Endothelial cell of umbilical vein (primary cell): ENCODE results near the gene FAM229A. TPM values are rescaled to one million over a fixed set of nuclear protein-coding genes. Genes with fewer than 3 reads are reported as not detected.

Experiments used
- BruUV-seq: library from RNA; stranded (reverse); fragments of 400-500 nt; replicated peaks from 2 replicates; lab custom pipeline; 2021; lab: Mats Ljungman, UMichigan
- CTCF ChIA-PET: fragments of 300-600, 350-600 bp; sonication (Branson Sonifier 250); formaldehyde crosslinking; loops from one replicate; lab custom pipeline; 2021; ENCODE audit warnings: antibody characterized with exemption, inconsistent platforms; lab: Charles Lee
- POLR2A ChIA-PET: fragments of 300-600, 350-600 bp; sonication (Branson Sonifier 250); formaldehyde crosslinking; loops from one replicate; lab custom pipeline; 2021; ENCODE audit warnings: antibody characterized with exemption, inconsistent platforms; lab: Charles Lee
- DNase-seq: peaks from one replicate; pipeline ENCODE4 v3.0.0-alpha.2; 2011; ENCODE audit warnings: low read depth, low spot score
- FAIRE-seq: peaks from 2 replicates; lab custom pipeline; 2011; peaks lifted over from hg19 to GRCh38; lab: Jason Lieb, UNC
- H2AFZ ChIP-seq: 2 replicates; pipeline ENCODE4 v1.6.0; 2012; ENCODE audit warnings: low read depth, low read length, control low read depth, inconsistent platforms
- H3K27ac ChIP-seq: 2 replicates; pipeline ENCODE4 v1.5.1; 2011; ENCODE audit warnings: low read depth, mild to moderate bottlenecking, control low read depth, low read length, moderate library complexity; ENCODE audit not compliant: insufficient read depth
- H3K27me3 ChIP-seq, 2 experiments: 2 replicates each; pipeline versions ENCODE4 v1.6.0 to v1.6.1; 2011; ENCODE audit warnings: low read length in 2 of 2, mixed read lengths in 1 of 2; ENCODE audit not compliant: control insufficient read depth in 2 of 2, insufficient read depth in 2 of 2
- H3K36me3 ChIP-seq, 2 experiments: 2 replicates in 1 of 2; 3 replicates in 1 of 2; pipeline ENCODE4 v1.5.1; 2011; ENCODE audit warnings: low read length in 2 of 2, mild to moderate bottlenecking in 1 of 2, moderate library complexity in 1 of 2; ENCODE audit not compliant: control insufficient read depth in 2 of 2, insufficient read depth in 2 of 2; ENCODE audit errors: extremely low read depth in 1 of 2
- H3K4me1 ChIP-seq: 3 replicates; pipeline ENCODE4 v1.5.1; 2011; ENCODE audit warnings: mild to moderate bottlenecking, low read length; ENCODE audit not compliant: control insufficient read depth, insufficient read depth; ENCODE audit errors: extremely low read depth
- H3K4me2 ChIP-seq: 2 replicates; pipeline ENCODE4 v1.6.1; 2011; ENCODE audit warnings: low read length, control low read depth, mixed read lengths; ENCODE audit not compliant: insufficient read depth
- H3K4me3 ChIP-seq, 3 experiments: fragments of 200-600 bp in 1 of 3; sonication (generic), shearing (Covaris generic) in 1 of 3; replicated peaks in 1 of 3; 2 replicates each; pipeline ENCODE4 v1.5.1; 2011 to 2016; ENCODE audit warnings: control low read depth in 3 of 3, low read length in 3 of 3, mild to moderate bottlenecking in 2 of 3, inconsistent platforms in 1 of 3, low read depth in 1 of 3, moderate library complexity in 1 of 3; ENCODE audit not compliant: insufficient read depth in 1 of 3
- H3K79me2 ChIP-seq: 2 replicates; pipeline ENCODE4 v1.6.0; 2012; ENCODE audit warnings: low read length, inconsistent platforms; ENCODE audit not compliant: control insufficient read depth, insufficient read depth
- H3K9ac ChIP-seq: replicated peaks from 2 replicates; pipeline ENCODE3; 2011; ENCODE audit warnings: low read length, control low read depth; ENCODE audit not compliant: insufficient read depth; ENCODE audit errors: extremely low read depth
- H3K9me1 ChIP-seq: replicated peaks from 3 replicates; pipeline ENCODE4 v1.6.0; 2011; ENCODE audit warnings: mild to moderate bottlenecking, low read length; ENCODE audit not compliant: control insufficient read depth, insufficient read depth; ENCODE audit errors: extremely low read depth
- H3K9me3 ChIP-seq: replicated peaks from 2 replicates; pipeline ENCODE4 v1.5.1; 2012; ENCODE audit warnings: low read length, inconsistent platforms; ENCODE audit not compliant: control insufficient read depth, insufficient read depth
- H4K20me1 ChIP-seq: replicated peaks from 2 replicates; pipeline ENCODE3; 2011; ENCODE audit warnings: mild to moderate bottlenecking, low read length; ENCODE audit not compliant: control insufficient read depth, insufficient read depth; ENCODE audit errors: extremely low read depth
- CTCF ChIP-seq, 2 donors: IDR thresholded peaks; 1 replicate in 1 of 2; 2 replicates in 1 of 2; pipeline ENCODE4 v1.5.1; 2011; ENCODE audit warnings: low read length in 2 of 2, mild to moderate bottlenecking in 2 of 2, moderate library complexity in 2 of 2, control low read depth in 1 of 2, inconsistent platforms in 1 of 2, low read depth in 1 of 2; ENCODE audit not compliant: insufficient read depth in 1 of 2; ENCODE audit errors: extremely low read depth in 1 of 2
- EZH2 ChIP-seq: IDR thresholded peaks from 2 replicates; pipeline ENCODE4 v1.6.1; 2012; ENCODE audit warnings: borderline replicate concordance, low read depth, mild to moderate bottlenecking, moderate library complexity, low read length, inconsistent platforms; ENCODE audit not compliant: severe bottlenecking
- FOS ChIP-seq: IDR thresholded peaks from 2 replicates; pipeline ENCODE4 v1.6.1; 2011; ENCODE audit warnings: mild to moderate bottlenecking, low read length, moderate library complexity, borderline replicate concordance; ENCODE audit not compliant: insufficient read depth
- GATA2 ChIP-seq: IDR thresholded peaks from 2 replicates; pipeline ENCODE4 v1.7.0; 2011; ENCODE audit warnings: low read depth, mild to moderate bottlenecking, moderate library complexity, mixed read lengths, low read length; ENCODE audit not compliant: insufficient read length, insufficient read depth
- JUN ChIP-seq: IDR thresholded peaks from 2 replicates; pipeline ENCODE4 v1.6.1; 2011; ENCODE audit warnings: borderline replicate concordance, low read depth; ENCODE audit not compliant: insufficient read length, insufficient read depth
- MAX ChIP-seq: IDR thresholded peaks from 2 replicates; pipeline ENCODE4 v1.6.1; 2011; ENCODE audit not compliant: insufficient read depth, insufficient read length
- MYC ChIP-seq: IDR thresholded peaks from one replicate; pipeline ENCODE4 v1.6.1; 2011; ENCODE audit warnings: mild to moderate bottlenecking, low read depth, low read length
- POLR2A ChIP-seq: IDR thresholded peaks from 2 replicates; pipeline ENCODE4 v1.6.1; 2012; ENCODE audit warnings: low read depth, mild to moderate bottlenecking, control low read depth, low read length
- POLR2AphosphoS5 ChIP-seq: IDR thresholded peaks from 2 replicates; pipeline ENCODE4 v1.6.1; 2012; ENCODE audit warnings: low read depth, mild to moderate bottlenecking, control low read depth, low read length, moderate library complexity; ENCODE audit not compliant: insufficient read depth
- dilution Hi-C: fragments of 300-500 bp; cut with MboI; formaldehyde crosslinking; loops from one replicate; pipeline ENCODE4 v1.15.0; 2019; ENCODE audit warnings: low sequenced_read_pairs; ENCODE audit not compliant: extremely low pct_ligation_motif_present
- intact Hi-C: fragments of 100-400 bp; cut with micrococcal nuclease; formaldehyde crosslinking; loops from one replicate; pipeline ENCODE4 v1.10.0; 2022
- polyA plus RNA-seq, 4 experiments: library from polyadenylated mRNA; depleted of rRNA in 3 of 4; stranded (reverse) in 3 of 4; unstranded in 1 of 4; fragments of >200 nt; gene quantifications; 2 replicates each; pipeline versions ENCODE4 v1.2.1 to v1.2.3, GENCODE V29; 2011 to 2012; ENCODE audit warnings: missing spikeins in 1 of 4
- total RNA-seq: library from RNA; stranded (reverse); gene quantifications from 2 replicates; pipeline ENCODE4 v1.2.3, GENCODE V29; 2021

Gene FAM229A
- total and polyA plus RNA-seq, 2 donors (not counting 3 experiments of a cell fraction or from before 2014, with no cell fraction given) = 8.9 to 11.6 TPM

DNA sequence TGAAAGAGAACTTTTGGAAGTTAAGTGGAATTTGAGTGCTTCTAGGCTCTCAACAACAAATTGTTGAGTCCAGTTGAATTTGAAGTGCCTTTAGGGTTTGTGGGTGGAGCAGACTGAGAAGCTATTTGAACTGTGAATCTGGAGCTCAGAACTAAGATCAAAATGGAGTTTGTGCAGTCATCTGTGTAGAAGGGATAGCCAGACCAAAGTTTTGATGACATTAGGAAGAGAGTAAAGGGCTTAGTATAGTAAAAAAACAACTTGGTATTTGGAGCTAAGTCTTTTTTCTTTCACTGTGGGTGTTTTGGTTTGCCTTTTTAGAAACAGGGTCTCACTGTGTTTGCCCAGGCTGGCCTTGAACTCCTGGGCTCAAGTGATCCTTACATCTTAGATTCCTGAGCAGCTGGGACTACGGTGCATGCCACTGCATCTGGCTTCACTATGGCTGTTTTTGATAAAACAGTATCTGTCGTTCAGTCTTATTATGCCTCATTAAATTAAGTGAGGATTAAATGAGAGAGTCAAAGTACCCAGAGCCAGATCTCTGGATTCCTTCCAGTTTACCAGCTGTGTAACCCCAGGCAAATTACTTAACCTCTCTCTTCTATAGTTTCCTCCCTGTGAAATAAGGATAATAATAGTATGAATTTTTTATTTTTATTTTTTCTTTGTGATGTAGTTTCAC is 50.4 kb downstream of the FAM229A start:
- Histone ChIP-seq H3K4me1 (no peaks in the 10 kb centered on the region), H3K4me3 (no peak overlapping the region), H4K20me1 (peaks cover 2% of the 10 kb centered on the region), H3K9me3 (no peaks in the 10 kb centered on the region), H3K9ac (no peak overlapping the region), H3K27ac (no peak overlapping the region), H3K27me3 (no peaks in the 10 kb centered on the region), H2AFZ (no peak overlapping the region), H3K36me3 (no peaks in the 10 kb centered on the region), H3K4me2 (no peak overlapping the region), H3K9me1 (no peaks in the 10 kb centered on the region), H3K79me2 (peaks cover 5% of the 10 kb centered on the region)
- BruUV-seq = no TSS peak
- TF ChIP-seq POLR2A (no peak), JUN (no peak), CTCF (IDR thresholded peaks at IDR 0.05; ENCODE audit: extremely low read depth in 1 of 2, insufficient read depth in 1 of 2, low read depth in 1 of 2, low read length in 2 of 2) (no peak), POLR2AphosphoS5 (no peak), MAX (no peak), MYC (no peak), GATA2 (no peak), EZH2 (no peak), FOS (no peak)
- FAIRE-seq (no peak), DNase-seq (no peak)
- intact Hi-C loops (no loop called here), dilution Hi-C loops (no loop called here)
- ChIA-PET CTCF (interaction anchor here (0.7 to 1.1 kb wide), 3 partner anchors 10 to 96 kb away, joined by 3 to 4 read pairs (median 4); no protein-coding TSS in a partner anchor), POLR2A (no interaction called here)

Other genes starting within 250 kb of the FAM229A start
- gene TXLNA, start 182.8 kb downstream of the FAM229A start, total RNA-seq = 64.3 and 69.4 TPM in 2 replicates
- 41.8 and 44.6 TPM in 2 replicates for gene TXLNA, start 182.8 kb downstream of the FAM229A start, polyA plus RNA-seq
- 12.0 and 15.3 TPM in 2 replicates for gene CCDC28B, start 161.9 kb downstream of the FAM229A start, total RNA-seq
- 14.8 and 19.1 TPM in 2 replicates for gene CCDC28B, start 161.9 kb downstream of the FAM229A start, polyA plus RNA-seq
- 1.8 and 2.2 TPM in 2 replicates for gene IQCC, start 156.8 kb downstream of the FAM229A start, total RNA-seq
- 1.1 and 1.3 TPM in 2 replicates for gene IQCC, start 156.8 kb downstream of the FAM229A start, polyA plus RNA-seq
- not detected in 2 replicates for gene DCDC2B, start 153.4 kb downstream of the FAM229A start, total RNA-seq
- not detected in 2 replicates for gene DCDC2B, start 153.4 kb downstream of the FAM229A start, polyA plus RNA-seq
- gene TMEM234, start 140.1 kb downstream of the FAM229A start, total RNA-seq = 15.7 and 20.7 TPM in 2 replicates
- gene TMEM234, start 140.1 kb downstream of the FAM229A start, polyA plus RNA-seq = 21.3 and 23.2 TPM in 2 replicates
- gene EIF3I, start 140.1 kb downstream of the FAM229A start, total RNA-seq = 186 and 203 TPM in 2 replicates
- 301 and 331 TPM in 2 replicates for gene EIF3I, start 140.1 kb downstream of the FAM229A start, polyA plus RNA-seq
- 2.0 and 5.6 TPM in 2 replicates for gene FAM167B, start 115.3 kb downstream of the FAM229A start, total RNA-seq
- gene FAM167B, start 115.3 kb downstream of the FAM229A start, polyA plus RNA-seq = 2.1 and 2.3 TPM in 2 replicates
- not detected in 2 replicates for gene LCK, start 111.2 kb downstream of the FAM229A start, total RNA-seq
- 0.06 and 0.08 TPM in 2 replicates for gene LCK, start 111.2 kb downstream of the FAM229A start, polyA plus RNA-seq
- gene HDAC1, start 70.4 kb downstream of the FAM229A start, total RNA-seq = 111 and 138 TPM in 2 replicates
- gene HDAC1, start 70.4 kb downstream of the FAM229A start, polyA plus RNA-seq = 109 and 141 TPM in 2 replicates
- 249 and 265 TPM in 2 replicates for gene MARCKSL1, start 26.3 kb downstream of the FAM229A start, total RNA-seq
- 311 and 318 TPM in 2 replicates for gene MARCKSL1, start 26.3 kb downstream of the FAM229A start, polyA plus RNA-seq
- 0.42 and 1.1 TPM in 2 replicates for gene TSSK3, start 54 bp upstream of the FAM229A start, total RNA-seq
- 0.48 and 0.65 TPM in 2 replicates for gene TSSK3, start 54 bp upstream of the FAM229A start, polyA plus RNA-seq
- gene BSDC1, start 32.0 kb upstream of the FAM229A start, total RNA-seq = 64.6 and 64.8 TPM in 2 replicates
- gene BSDC1, start 32.0 kb upstream of the FAM229A start, polyA plus RNA-seq = 40.7 and 44.3 TPM in 2 replicates
- 0.02 TPM in 1 of 2 replicates, not detected in the other for gene ZBTB8B, start 102.6 kb upstream of the FAM229A start, total RNA-seq
- gene ZBTB8B, start 102.6 kb upstream of the FAM229A start, polyA plus RNA-seq = 0.01 TPM in 1 of 2 replicates, not detected in the other
- gene ZBTB8A, start 176.9 kb upstream of the FAM229A start, total RNA-seq = 9.1 and 9.6 TPM in 2 replicates
- gene ZBTB8A, start 176.9 kb upstream of the FAM229A start, polyA plus RNA-seq = 2.9 and 3.1 TPM in 2 replicates